Cerebellar cortex (tissue), 1 donor: Measurements from ENCODE around the gene ZNF177.

Source experiments
- DNase-seq: peaks from one replicate; pipeline ENCODE4 v3.0.0-alpha.2; 2015; ENCODE audit warnings: low spot score

Gene ZNF177

GRCh38 chr19:9430444-9430843 lies 67.6 kb downstream of the ZNF177 start:
- no peak for DNase-seq

- peak; percentile 10 for DNase-seq
Observed at GRCh38 chr19:9431475-9431874, 68.7 kb downstream of the ZNF177 start.
